AG04450 (cell line): ENCODE results near the gene MITF. TPM values are rescaled to one million over a fixed set of nuclear protein-coding genes. Genes with fewer than 3 reads are reported as not detected.

Source experiments
- CTCF ChIA-PET: fragments of 300-600, 350-600 bp; formaldehyde crosslinking; extraction: SDS; loops from one replicate; lab custom pipeline; 2022; ENCODE audit warnings: antibody characterized with exemption, inconsistent platforms; lab: Charles Lee
- POLR2A ChIA-PET: fragments of 350-600 bp; formaldehyde crosslinking; extraction: SDS; loops from one replicate; lab custom pipeline; 2021; ENCODE audit warnings: antibody characterized with exemption, inconsistent platforms; lab: Yijun Ruan, JAX
- DNase-seq: peaks from one replicate; pipeline ENCODE4 v3.0.0-alpha.2; 2011; ENCODE audit warnings: low read depth, low spot score
- H3K27ac ChIP-seq: one replicate; pipeline ENCODE4 v1.5.1; 2012; ENCODE audit warnings: low read depth, low read length, control low read depth
- H3K27me3 ChIP-seq: one replicate; pipeline ENCODE4 v1.6.0; 2012; ENCODE audit warnings: low read length; ENCODE audit not compliant: control insufficient read depth, insufficient read depth
- H3K4me3 ChIP-seq: 2 replicates; pipeline ENCODE4 v1.5.1; 2011; ENCODE audit warnings: mild to moderate bottlenecking, low read depth, low read length, control low read depth
- H3K9me3 ChIP-seq: 2 replicates; pipeline ENCODE4 v1.5.1; 2012; ENCODE audit warnings: low read length; ENCODE audit not compliant: control insufficient read depth, insufficient read depth
- CTCF ChIP-seq: IDR thresholded peaks from 2 replicates; pipeline ENCODE4 v1.5.1; 2011; ENCODE audit warnings: low read depth, low read length, control low read depth, inconsistent platforms
- polyA plus RNA-seq: library from polyadenylated mRNA; depleted of rRNA; stranded (reverse); fragments of >200 nt; gene quantifications from 2 replicates; pipeline ENCODE4 v1.2.3, GENCODE V29; 2011

Gene MITF
- polyA plus RNA-seq, 1 experiment, result 32.2 TPM

GRCh38 chr3:69695933-69696332 is 43.3 kb upstream of the MITF start:
- ChIA-PET POLR2A (no interaction called here), CTCF (interaction anchor here (2.5 to 4.4 kb wide), 2 partner anchors 97 to 160 kb away, joined by 11 to 18 read pairs; no protein-coding TSS in a partner anchor)
- DNase-seq, result no peak
- Histone ChIP-seq H3K9me3 (no peaks in the 10 kb centered on the region), H3K4me3 (no peak overlapping the region), H3K27me3 (no peaks in the 10 kb centered on the region), H3K27ac (no peak overlapping the region)
- TF ChIP-seq CTCF, result no peak

- H3K27ac ChIP-seq, result no peak overlapping the region
- H3K9me3 ChIP-seq, result no peaks in the 10 kb centered on the region
- no peak for DNase-seq
- POLR2A ChIA-PET, result no interaction called here
- no peaks in the 10 kb centered on the region for H3K27me3 ChIP-seq
- no peak for TF ChIP-seq CTCF
- CTCF ChIA-PET, result interaction anchor here (2.5 to 4.4 kb wide), 2 partner anchors 96 to 159 kb away, joined by 11 to 18 read pairs; no protein-coding TSS in a partner anchor
- H3K4me3 ChIP-seq, result no peak overlapping the region
These were observed 42.9 kb upstream of the MITF start for GRCh38 chr3:69696367-69696766.

- DNase-seq, result no peak
- no peak overlapping the region for H3K27ac ChIP-seq
- H3K9me3 ChIP-seq, result no peaks in the 10 kb centered on the region
- TF ChIP-seq CTCF, result no peak
- CTCF ChIA-PET, result interaction anchor here (0.6 to 4.4 kb wide), 3 partner anchors 27 to 158 kb away, joined by 4 to 18 read pairs (median 11); no protein-coding TSS in a partner anchor
- POLR2A ChIA-PET, result no interaction called here
- H3K4me3 ChIP-seq, result no peak overlapping the region
- no peaks in the 10 kb centered on the region for H3K27me3 ChIP-seq
These were observed 41.9 kb upstream of the MITF start for GRCh38 chr3:69697381-69697780.

GRCh38 chr3:69698728-69699127 is 40.5 kb upstream of the MITF start:
- TF ChIP-seq CTCF, result no peak
- no peak overlapping the region for H3K27ac ChIP-seq
- no peak overlapping the region for H3K4me3 ChIP-seq
- H3K27me3 ChIP-seq, result no peaks in the 10 kb centered on the region
- DNase-seq, result no peak
- peaks cover 5% of the 10 kb centered on the region for H3K9me3 ChIP-seq
- POLR2A ChIA-PET, result no interaction called here
- CTCF ChIA-PET, result interaction anchor here (0.9 to 1.8 kb wide), 2 partner anchors 8 to 157 kb away, joined by 6 read pairs; no protein-coding TSS in a partner anchor

- POLR2A ChIA-PET, result no interaction called here
- CTCF ChIA-PET, result interaction anchor here (0.9 to 1.8 kb wide), 2 partner anchors 8 to 156 kb away, joined by 6 read pairs; no protein-coding TSS in a partner anchor
- TF ChIP-seq CTCF, result no peak
- Histone ChIP-seq H3K27me3 (no peaks in the 10 kb centered on the region), H3K27ac (no peak overlapping the region), H3K4me3 (no peak overlapping the region), H3K9me3 (peaks cover 5% of the 10 kb centered on the region)
- DNase-seq, result no peak
These were observed 40.1 kb upstream of the MITF start for GRCh38 chr3:69699183-69699582.
